HUES64 (cell line): Measurements from ENCODE around the gene MTHFS.

Experiments used
- H3K27ac ChIP-seq: 2 replicates; pipeline ENCODE4 v1.7.0; 2013; ENCODE audit warnings: low read depth, low read length, inconsistent platforms
- H3K27me3 ChIP-seq: 2 replicates; pipeline ENCODE4 v1.6.1; 2013; ENCODE audit warnings: mild to moderate bottlenecking, low read length; ENCODE audit not compliant: insufficient read depth
- H3K36me3 ChIP-seq: 2 replicates; pipeline ENCODE4 v1.6.1; 2013; ENCODE audit warnings: mild to moderate bottlenecking, low read length; ENCODE audit not compliant: insufficient read depth
- H3K4me1 ChIP-seq: 2 replicates; pipeline ENCODE4 v1.6.1; 2013; ENCODE audit warnings: mild to moderate bottlenecking, low read length, moderate library complexity; ENCODE audit not compliant: insufficient read depth
- H3K4me3 ChIP-seq: 2 replicates; pipeline ENCODE4 v1.5.1; 2013; ENCODE audit warnings: mild to moderate bottlenecking, low read length, moderate library complexity
- H3K9ac ChIP-seq: 2 replicates; pipeline ENCODE4 v1.6.1; 2013; ENCODE audit warnings: mild to moderate bottlenecking, low read depth, low read length
- H3K9me3 ChIP-seq: 2 replicates; pipeline ENCODE4 v1.6.1; 2013; ENCODE audit warnings: low read depth, low read length; ENCODE audit not compliant: insufficient read depth
- WGBS: fragments of 150-250, 120-280 bp; methylation state at CpG from one replicate; pipeline ENCODE4 v1.1.7; 2013; ENCODE audit warnings: missing lambda C conversion rate; 5-methylcytosine and 5-hydroxymethylcytosine counted together

The MTHFS gene

GRCh38 chr15:79872358-79873017 lies 24.3 kb downstream of the MTHFS start:
- no peak overlapping the region for H3K9ac ChIP-seq
- H3K4me1 ChIP-seq: no peaks in the 10 kb centered on the region
- no peak overlapping the region for H3K4me3 ChIP-seq
- H3K27me3 ChIP-seq: no peaks in the 10 kb centered on the region
- WGBS: 92% methylated on average over 8 of the region's 8 CpGs
- peaks cover 33% of the 10 kb centered on the region for H3K9me3 ChIP-seq
- peaks cover 70% of the 10 kb centered on the region for H3K36me3 ChIP-seq
- H3K27ac ChIP-seq: no peak overlapping the region

GRCh38 chr15:79868554-79868953 lies 28.3 kb downstream of the MTHFS start:
- H3K36me3 ChIP-seq: peaks cover 43% of the 10 kb centered on the region
- H3K4me3 ChIP-seq: no peak overlapping the region
- WGBS: 94% methylated on average over 1 of the region's 2 CpGs

DNA sequence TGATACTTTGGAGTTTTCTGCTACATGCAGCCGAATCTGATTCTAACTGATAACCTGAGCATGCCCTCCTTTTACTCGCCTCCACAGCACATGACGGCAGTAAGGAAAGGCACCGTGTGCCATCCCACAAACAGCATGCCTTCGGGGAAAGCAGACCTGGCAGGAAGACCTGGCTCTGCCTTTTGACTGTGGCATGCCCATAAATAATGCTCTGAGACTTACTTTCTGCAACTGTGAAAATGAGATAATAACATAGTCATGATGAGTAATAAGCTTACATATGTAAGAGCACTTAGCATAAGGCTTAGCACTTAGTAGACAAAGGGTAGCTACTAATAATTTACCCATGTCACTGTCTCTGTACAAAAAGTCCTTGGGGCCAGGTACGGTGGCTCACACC lies 32.9 kb downstream of the MTHFS start:
- no peak overlapping the region for H3K27ac ChIP-seq
- WGBS: 95% methylated on average over 6 of the region's 6 CpGs
- no peak overlapping the region for H3K9ac ChIP-seq
- H3K36me3 ChIP-seq: peaks cover 23% of the 10 kb centered on the region
- H3K4me3 ChIP-seq: no peak overlapping the region
- H3K9me3 ChIP-seq: no peaks in the 10 kb centered on the region
- no peaks in the 10 kb centered on the region for H3K27me3 ChIP-seq
- H3K4me1 ChIP-seq: no peaks in the 10 kb centered on the region

More at GRCh38 chr15:79868554-79868953, 28.3 kb downstream of the MTHFS start:
- Histone ChIP-seq H3K27me3 (no peaks in the 10 kb centered on the region), H3K4me1 (no peaks in the 10 kb centered on the region), H3K27ac (no peak overlapping the region), H3K9me3 (peaks cover 4% of the 10 kb centered on the region; the same call in 1 of the 2 replicates), H3K9ac (no peak overlapping the region)

GRCh38 chr15:79862191-79862590 lies 34.6 kb downstream of the MTHFS start:
- Histone ChIP-seq H3K27ac (no peak overlapping the region), H3K36me3 (peaks cover 11% of the 10 kb centered on the region), H3K4me1 (no peaks in the 10 kb centered on the region), H3K4me3 (no peak overlapping the region), H3K27me3 (no peaks in the 10 kb centered on the region), H3K9ac (no peak overlapping the region), H3K9me3 (no peaks in the 10 kb centered on the region)
- 100% methylated on average over 1 of the region's 1 CpG for WGBS

DNA sequence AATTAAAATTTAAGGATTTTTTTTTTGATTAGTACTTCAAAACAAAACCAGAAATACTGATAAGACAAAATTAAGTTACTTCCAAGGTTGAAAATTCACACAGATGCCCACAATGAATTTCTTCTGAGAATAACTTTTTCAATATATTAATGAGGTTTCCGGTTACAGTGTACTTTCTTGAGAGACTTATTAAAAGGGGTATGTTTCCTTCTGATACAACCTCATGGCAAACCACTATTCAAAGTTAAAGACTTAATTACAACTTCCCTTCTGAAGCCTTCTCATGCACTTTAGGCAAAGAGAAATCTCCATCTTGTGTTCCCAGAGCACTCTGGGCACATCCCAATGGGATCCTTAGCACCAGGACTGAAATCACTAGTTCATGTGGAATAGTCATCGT lies 36.2 kb downstream of the MTHFS start:
- Histone ChIP-seq H3K9me3 (no peaks in the 10 kb centered on the region), H3K9ac (no peak overlapping the region), H3K27ac (no peak overlapping the region), H3K4me3 (no peak overlapping the region), H3K27me3 (no peaks in the 10 kb centered on the region), H3K36me3 (peaks cover 9% of the 10 kb centered on the region), H3K4me1 (no peaks in the 10 kb centered on the region)
- 100% methylated on average over 1 of the region's 2 CpGs for WGBS

- Histone ChIP-seq H3K27me3 (no peaks in the 10 kb centered on the region), H3K36me3 (peaks cover 7% of the 10 kb centered on the region), H3K4me3 (no peak overlapping the region), H3K9me3 (no peaks in the 10 kb centered on the region), H3K27ac (no peak overlapping the region), H3K9ac (no peak overlapping the region), H3K4me1 (peaks cover 4% of the 10 kb centered on the region; the same call in 1 of the 2 replicates)
- WGBS: 94% methylated on average over 2 of the region's 2 CpGs
Measured at GRCh38 chr15:79858469-79858868, 38.3 kb downstream of the MTHFS start.

GRCh38 chr15:79853492-79854328 lies 43.1 kb downstream of the MTHFS start:
- no peaks in the 10 kb centered on the region for H3K9me3 ChIP-seq
- H3K9ac ChIP-seq: no peak overlapping the region
- 49% methylated on average over 8 of the region's 8 CpGs for WGBS

DNA sequence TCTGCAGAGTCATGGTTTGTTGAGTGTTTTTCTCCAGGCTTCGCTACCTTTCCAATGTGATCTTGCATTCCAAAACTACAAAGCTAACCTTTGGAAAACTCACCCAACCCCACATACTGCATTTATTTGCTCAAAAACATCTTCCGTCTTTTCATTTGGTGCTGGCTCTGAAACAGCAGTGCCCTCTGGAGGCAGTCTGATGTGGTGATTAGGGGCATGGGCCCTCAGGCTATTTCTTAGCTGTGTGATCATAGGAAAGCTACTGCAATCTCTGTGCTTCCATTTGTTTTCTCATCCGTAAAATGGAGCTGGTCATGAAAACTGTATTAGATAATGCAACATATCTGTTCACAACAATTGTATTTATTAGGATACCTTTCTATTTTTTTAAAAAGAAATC lies 47.0 kb downstream of the MTHFS start:
- 88% methylated on average over 3 of the region's 3 CpGs for WGBS
- H3K36me3 ChIP-seq: peaks cover 10% of the 10 kb centered on the region
- no peak overlapping the region for H3K4me3 ChIP-seq
- no peaks in the 10 kb centered on the region for H3K27me3 ChIP-seq
- H3K27ac ChIP-seq: no peak overlapping the region
- peaks cover 4% of the 10 kb centered on the region; the same call in 1 of the 2 replicates for H3K4me1 ChIP-seq
- H3K9me3 ChIP-seq: no peaks in the 10 kb centered on the region
- no peak overlapping the region for H3K9ac ChIP-seq

More at GRCh38 chr15:79853492-79854328, 43.1 kb downstream of the MTHFS start:
- Histone ChIP-seq H3K4me1 (peaks cover 4% of the 10 kb centered on the region; the same call in 1 of the 2 replicates), H3K27me3 (no peaks in the 10 kb centered on the region), H3K36me3 (no peaks in the 10 kb centered on the region), H3K4me3 (no peak overlapping the region), H3K27ac (no peak overlapping the region)

GRCh38 chr15:79846539-79846938 lies 50.3 kb downstream of the MTHFS start:
- H3K27ac ChIP-seq: no peak overlapping the region
- no peak overlapping the region for H3K4me3 ChIP-seq
- no peak overlapping the region for H3K9ac ChIP-seq
- no peaks in the 10 kb centered on the region for H3K4me1 ChIP-seq
- H3K36me3 ChIP-seq: peaks cover 24% of the 10 kb centered on the region
- 100% methylated on average over 2 of the region's 2 CpGs for WGBS
- H3K9me3 ChIP-seq: no peaks in the 10 kb centered on the region
- no peaks in the 10 kb centered on the region for H3K27me3 ChIP-seq

DNA sequence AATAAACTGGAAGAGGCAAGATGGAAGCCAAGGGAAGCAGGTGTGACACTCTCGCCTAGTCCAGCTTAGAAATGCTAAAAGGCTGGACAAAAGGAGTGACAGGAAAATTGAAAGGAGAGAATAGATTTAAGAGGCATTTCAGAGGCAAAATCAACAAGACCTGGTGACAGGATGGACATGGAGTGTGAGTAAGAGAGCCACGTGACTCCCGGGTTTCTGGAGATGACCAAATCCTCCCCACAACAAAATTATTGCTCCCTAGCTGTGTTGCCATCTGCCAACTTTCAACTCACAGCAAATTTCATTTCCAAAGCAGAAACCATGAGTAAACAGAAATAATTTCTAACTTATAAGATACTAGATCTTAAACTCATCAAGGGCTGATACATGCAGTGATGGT lies 52.6 kb downstream of the MTHFS start:
- Histone ChIP-seq H3K9me3 (no peaks in the 10 kb centered on the region), H3K27ac (no peak overlapping the region), H3K9ac (no peak overlapping the region), H3K4me1 (no peaks in the 10 kb centered on the region), H3K36me3 (peaks cover 36% of the 10 kb centered on the region), H3K4me3 (no peak overlapping the region), H3K27me3 (no peaks in the 10 kb centered on the region)
- WGBS: 85% methylated on average over 3 of the region's 3 CpGs

GRCh38 chr15:79837846-79838245 lies 59.0 kb downstream of the MTHFS start:
- H3K27me3 ChIP-seq: no peaks in the 10 kb centered on the region
- H3K36me3 ChIP-seq: peaks cover 35% of the 10 kb centered on the region
- H3K9ac ChIP-seq: no peak overlapping the region
- H3K9me3 ChIP-seq: no peaks in the 10 kb centered on the region
- H3K4me1 ChIP-seq: no peaks in the 10 kb centered on the region
- H3K27ac ChIP-seq: no peak overlapping the region
- H3K4me3 ChIP-seq: no peak overlapping the region
